GM12801 (cell line): ENCODE measurements around the gene TTC1.

ENCODE experiments used
- TF ChIP-seq, protein P1 (sequence below): IDR thresholded peaks from one replicate; pipeline ENCODE4 v1.5.1; 2011; ENCODE audit warnings: control low read depth; ENCODE audit not compliant: insufficient read length; ENCODE audit errors: extremely low read depth

The TTC1 gene

DNA sequence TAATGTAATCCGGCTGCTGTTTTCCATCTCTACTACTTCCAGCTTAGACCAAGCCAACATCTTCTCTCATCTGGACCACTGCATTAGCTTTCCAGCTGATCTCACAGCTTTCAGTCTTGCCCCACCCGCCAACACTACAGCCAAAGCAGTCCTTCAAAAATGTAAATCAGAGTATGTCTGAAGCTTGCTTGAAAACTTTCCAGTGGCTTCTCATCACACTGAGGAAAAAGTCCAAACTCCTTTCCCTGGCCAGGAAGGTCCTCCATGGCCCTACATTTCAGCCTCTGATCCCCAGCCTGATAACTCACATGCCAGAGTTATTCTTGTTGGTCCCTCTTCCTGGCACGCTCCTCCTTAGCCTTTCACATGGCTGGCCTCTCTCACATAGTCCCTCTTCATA is 38.5 kb downstream of the TTC1 start:
- TF ChIP-seq, protein P1, sequence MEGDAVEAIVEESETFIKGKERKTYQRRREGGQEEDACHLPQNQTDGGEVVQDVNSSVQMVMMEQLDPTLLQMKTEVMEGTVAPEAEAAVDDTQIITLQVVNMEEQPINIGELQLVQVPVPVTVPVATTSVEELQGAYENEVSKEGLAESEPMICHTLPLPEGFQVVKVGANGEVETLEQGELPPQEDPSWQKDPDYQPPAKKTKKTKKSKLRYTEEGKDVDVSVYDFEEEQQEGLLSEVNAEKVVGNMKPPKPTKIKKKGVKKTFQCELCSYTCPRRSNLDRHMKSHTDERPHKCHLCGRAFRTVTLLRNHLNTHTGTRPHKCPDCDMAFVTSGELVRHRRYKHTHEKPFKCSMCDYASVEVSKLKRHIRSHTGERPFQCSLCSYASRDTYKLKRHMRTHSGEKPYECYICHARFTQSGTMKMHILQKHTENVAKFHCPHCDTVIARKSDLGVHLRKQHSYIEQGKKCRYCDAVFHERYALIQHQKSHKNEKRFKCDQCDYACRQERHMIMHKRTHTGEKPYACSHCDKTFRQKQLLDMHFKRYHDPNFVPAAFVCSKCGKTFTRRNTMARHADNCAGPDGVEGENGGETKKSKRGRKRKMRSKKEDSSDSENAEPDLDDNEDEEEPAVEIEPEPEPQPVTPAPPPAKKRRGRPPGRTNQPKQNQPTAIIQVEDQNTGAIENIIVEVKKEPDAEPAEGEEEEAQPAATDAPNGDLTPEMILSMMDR = no peak

DNA sequence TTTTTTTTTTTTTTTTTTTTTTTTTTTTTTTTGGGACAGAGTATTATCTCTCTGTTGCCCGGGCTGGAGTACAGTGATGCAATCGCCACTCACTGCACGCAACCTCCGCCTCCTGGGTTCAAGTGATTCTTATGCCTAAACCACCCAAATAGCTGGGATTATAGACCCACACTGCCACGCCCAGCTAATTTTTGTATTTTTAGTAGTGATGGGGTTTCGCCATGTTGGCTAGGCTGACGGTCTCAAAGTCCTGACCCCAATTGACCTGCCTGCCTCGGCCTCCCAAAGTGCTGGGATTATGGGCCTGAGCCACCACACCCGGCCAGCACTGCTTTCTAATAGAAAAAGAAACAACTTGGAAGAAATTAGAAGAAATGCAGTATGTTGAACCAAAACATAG is 39.2 kb downstream of the TTC1 start:
- TF ChIP-seq, protein P1 = no peak

DNA sequence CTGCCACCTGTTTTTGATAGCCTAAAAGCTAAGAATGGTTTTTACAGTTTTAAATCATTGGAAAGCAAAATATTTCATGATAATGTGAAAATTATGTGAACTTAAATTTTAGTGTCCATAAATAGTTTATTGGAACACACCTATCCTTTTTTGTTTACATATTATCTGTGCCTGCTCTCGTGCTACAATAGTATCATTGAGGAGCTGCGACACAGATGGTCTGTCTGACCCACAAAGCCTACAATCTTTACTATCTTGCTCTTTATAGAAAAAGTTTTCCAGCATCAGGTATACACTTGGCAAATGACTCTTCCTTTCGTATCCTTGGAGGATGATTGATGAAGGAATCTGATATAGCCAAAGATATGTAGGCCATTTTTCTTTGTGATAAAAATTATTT is 40.2 kb downstream of the TTC1 start:
- TF ChIP-seq, protein P1 = no peak

DNA sequence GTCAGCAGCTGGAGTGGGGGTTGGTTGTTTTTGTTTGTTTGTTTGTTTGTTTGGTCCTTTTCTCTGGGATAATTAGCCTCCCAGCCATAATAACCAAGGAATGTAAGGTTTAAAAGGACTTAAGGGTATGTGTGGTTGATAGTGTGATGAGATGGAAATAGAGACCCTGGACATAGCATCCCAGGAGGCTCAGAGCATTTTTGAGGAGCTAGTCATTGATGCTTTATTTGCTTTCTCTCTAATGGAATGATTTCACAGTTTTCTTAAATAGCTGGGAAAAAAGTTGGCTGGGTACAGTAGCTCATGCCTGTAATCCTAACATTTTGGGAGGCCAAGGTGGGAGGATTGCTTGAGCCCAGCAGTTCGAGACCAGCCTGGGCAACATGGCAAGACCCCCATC is 45.1 kb downstream of the TTC1 start:
- TF ChIP-seq, protein P1 = no peak

DNA sequence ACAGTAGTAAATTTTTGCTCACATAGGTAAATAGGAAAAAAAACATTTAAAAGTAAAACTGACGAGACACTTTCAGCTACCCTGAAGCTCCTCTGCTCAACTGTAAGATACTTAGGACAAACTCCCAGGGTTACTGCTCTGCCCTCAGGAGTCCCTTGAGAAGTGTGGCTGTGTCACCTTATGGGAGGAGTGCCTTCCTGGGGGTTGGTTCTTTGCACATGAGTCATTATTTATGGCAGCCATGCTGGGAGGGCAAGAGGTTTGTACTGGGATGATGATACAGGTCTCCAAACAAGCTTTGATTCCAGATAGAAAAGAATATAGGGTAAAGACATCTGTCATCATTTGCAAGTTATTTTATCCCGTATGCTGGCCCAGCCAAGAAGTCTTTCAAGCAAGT is 45.9 kb downstream of the TTC1 start:
- TF ChIP-seq, protein P1 = no peak

DNA sequence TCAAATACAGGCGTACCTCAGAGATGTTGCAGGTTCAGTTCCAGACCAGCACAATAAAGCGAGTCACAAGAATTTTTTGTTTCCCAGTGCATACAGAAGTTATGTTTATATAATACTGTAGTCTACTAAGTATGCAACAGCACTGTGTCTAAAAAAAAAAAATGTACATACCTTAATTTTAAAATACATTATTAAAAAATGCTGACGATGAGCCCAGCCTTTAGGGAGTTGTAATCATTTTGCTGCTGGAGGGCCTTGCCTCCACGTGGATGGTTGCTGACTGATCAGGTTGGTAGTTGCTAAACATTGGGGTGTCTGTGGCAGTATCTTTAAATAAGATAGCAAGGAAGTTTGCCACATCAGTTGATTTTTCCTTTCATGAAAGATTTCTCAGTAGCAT is 48.3 kb downstream of the TTC1 start:
- TF ChIP-seq, protein P1 = no peak

DNA sequence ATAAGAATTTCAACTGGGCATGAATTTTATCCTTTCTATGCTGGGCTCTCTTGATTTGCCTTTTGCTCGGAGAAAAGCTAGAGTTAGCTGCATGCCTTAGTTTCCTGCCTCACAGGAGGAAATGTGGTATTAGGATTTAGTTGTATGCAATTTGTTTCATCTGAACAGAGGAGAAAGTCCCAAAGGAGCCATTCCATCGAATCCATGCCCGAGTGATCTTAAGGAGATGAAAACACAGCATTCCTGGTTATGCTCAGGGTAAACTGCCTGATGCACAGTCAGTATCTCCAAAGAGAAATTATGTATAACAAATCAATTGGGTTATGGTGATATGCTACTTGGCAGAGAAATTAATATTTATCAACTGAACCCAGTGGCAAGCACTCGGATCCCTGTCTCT is 51.1 kb downstream of the TTC1 start:
- TF ChIP-seq, protein P1 = no peak

DNA sequence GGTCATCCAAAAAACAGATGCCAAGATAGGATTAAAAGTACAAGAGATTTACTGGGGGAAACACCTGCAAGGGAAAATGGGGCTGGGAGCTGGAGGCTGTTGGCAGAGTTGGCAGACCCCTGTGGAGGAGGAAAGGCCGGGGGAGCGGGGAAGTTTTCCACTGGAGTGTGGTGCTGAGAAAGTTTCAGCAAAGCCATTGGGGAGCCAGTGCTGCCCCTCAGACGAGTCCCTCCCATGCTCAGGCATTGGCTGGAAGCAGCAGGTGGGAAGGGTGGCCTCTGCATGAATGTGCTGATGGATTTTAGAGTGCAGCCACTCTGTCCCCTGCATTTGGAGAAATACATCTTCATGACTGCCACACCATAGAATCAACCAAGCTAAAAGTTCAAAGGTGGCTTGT is 52.8 kb downstream of the TTC1 start:
- TF ChIP-seq, protein P1 = no peak
